Omental fat pad (tissue), 4 donors: Measurements from ENCODE around the gene RASAL2. TPM values are rescaled to one million over a fixed set of nuclear protein-coding genes. Genes with fewer than 3 reads are reported as not detected.

Experiments used
- ATAC-seq: fragments of 150-250 bp; one replicate; pipeline ENCODE4 v1.9.1; 2016; ENCODE audit warnings: mild to moderate bottlenecking, moderate library complexity; ENCODE audit not compliant: low FRiP score
- DNase-seq: peaks from one replicate; pipeline ENCODE4 v3.0.0-alpha.2; 2019; ENCODE audit warnings: low spot score
- total RNA-seq, 4 donors: library from RNA; depleted of rRNA; stranded (reverse); fragments of >200 nt; gene quantifications; one replicate each; pipeline ENCODE4 v1.1.0, GENCODE V29; 2016
- TF ChIP-seq, protein P1 (sequence below), 3 donors: fragments of 450-650 bp; IDR thresholded peaks; one replicate each; pipeline ENCODE4 v1.5.1; 2016 to 2017; ENCODE audit warnings: antibody characterized with exemption in 3 of 3, mild to moderate bottlenecking in 3 of 3, moderate library complexity in 2 of 3

Gene RASAL2
- total RNA-seq, 4 donors from 2014 or later, result 13.5 to 52.3 (median 30.9) TPM

DNA sequence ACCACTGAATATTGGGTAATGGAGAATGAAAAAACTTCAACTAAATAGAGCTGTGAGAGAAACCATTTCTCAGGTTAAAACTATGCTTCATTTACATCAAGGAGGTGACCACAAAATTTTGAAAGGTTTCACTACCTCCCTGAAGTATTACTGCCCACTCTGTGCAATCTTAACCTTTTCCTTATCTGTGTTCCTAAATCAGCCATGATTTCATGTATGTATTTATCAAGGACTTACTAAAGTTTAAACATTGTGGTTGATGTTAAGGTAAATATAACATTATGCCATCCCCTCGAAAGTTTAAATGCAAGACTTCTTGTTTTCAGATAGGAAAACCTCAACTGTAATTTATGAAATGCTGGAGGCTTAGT, 318.5 kb downstream of the RASAL2 start:
- TF ChIP-seq, protein P1, sequence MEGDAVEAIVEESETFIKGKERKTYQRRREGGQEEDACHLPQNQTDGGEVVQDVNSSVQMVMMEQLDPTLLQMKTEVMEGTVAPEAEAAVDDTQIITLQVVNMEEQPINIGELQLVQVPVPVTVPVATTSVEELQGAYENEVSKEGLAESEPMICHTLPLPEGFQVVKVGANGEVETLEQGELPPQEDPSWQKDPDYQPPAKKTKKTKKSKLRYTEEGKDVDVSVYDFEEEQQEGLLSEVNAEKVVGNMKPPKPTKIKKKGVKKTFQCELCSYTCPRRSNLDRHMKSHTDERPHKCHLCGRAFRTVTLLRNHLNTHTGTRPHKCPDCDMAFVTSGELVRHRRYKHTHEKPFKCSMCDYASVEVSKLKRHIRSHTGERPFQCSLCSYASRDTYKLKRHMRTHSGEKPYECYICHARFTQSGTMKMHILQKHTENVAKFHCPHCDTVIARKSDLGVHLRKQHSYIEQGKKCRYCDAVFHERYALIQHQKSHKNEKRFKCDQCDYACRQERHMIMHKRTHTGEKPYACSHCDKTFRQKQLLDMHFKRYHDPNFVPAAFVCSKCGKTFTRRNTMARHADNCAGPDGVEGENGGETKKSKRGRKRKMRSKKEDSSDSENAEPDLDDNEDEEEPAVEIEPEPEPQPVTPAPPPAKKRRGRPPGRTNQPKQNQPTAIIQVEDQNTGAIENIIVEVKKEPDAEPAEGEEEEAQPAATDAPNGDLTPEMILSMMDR (IDR thresholded peaks at IDR 0.05), result no peak
- DNase-seq (no peak), ATAC-seq (no peak)

DNA sequence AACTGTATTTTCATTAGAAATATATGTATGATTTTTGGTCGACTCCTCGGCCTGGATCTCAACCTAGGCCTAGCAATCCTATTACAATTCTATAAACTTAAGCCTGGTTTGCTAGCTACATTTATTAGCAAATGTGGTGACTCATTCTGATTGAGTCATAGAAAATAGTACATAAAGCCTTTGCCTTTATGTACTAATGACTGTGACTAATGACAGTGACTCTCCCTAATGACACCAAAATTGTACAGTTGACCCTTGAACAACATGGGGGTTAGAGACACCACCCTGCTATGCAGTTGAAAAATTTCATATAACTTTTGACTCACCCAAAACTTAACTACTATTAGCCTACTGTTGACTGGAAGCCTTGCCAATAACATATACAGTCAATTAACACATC, 324.0 kb downstream of the RASAL2 start:
- TF ChIP-seq, protein P1 (IDR thresholded peaks at IDR 0.05), result no peak
- no peak for DNase-seq
- no peak for ATAC-seq

DNA sequence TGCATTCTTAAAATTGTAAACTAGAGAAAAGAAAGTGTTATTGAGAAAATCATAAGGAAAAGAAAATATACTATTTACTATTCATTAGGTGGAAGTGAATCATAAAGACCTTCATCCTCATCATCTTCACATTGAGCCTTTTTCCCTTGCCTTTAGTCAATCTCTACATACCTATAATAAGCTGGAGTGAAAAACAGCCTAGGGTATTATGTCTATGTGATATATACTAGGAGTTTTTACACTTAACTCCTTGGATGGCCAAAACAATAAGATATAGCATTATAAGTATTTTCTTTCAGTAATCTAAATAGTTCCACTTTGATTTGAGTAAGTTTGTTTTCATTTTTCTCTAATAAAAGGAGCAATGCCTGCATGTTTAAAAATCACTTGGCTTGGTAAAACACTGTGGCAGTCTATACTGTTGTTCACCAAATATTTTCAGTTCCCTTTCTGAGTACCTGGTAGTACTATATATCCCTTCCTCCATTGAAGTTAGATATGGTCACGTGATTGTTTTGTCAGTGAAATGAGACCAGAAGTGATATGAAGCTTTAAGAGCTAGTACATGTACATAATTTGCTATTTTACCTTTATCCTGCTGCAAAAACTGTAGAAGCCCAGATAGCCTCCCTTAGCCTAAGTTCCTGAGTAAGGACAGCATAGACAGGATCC, 324.5 kb downstream of the RASAL2 start:
- TF ChIP-seq, protein P1 (IDR thresholded peaks at IDR 0.05), result no peak
- no peak for ATAC-seq
- DNase-seq, result no peak

DNA sequence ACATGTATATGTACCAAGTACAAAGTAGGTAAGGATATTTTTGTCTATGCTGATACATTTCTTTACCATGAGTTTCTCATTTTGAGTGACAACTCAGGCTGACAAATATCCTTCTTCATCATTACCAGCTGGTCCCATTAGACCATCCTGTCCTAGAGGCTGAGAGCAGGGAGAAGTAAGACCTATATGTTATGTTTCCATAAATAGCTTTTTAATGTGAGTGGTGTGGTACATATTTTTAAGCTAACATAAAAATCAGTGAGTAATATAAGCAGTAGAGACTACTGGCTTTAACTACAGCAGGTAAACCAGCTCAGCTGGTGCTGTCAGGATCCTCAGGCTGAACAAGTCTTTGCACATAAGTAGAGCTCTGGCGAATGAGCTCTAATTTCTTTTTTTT, 340.5 kb downstream of the RASAL2 start:
- TF ChIP-seq, protein P1 (IDR thresholded peaks at IDR 0.05), result no peak
- no peak for ATAC-seq
- DNase-seq, result no peak

DNA sequence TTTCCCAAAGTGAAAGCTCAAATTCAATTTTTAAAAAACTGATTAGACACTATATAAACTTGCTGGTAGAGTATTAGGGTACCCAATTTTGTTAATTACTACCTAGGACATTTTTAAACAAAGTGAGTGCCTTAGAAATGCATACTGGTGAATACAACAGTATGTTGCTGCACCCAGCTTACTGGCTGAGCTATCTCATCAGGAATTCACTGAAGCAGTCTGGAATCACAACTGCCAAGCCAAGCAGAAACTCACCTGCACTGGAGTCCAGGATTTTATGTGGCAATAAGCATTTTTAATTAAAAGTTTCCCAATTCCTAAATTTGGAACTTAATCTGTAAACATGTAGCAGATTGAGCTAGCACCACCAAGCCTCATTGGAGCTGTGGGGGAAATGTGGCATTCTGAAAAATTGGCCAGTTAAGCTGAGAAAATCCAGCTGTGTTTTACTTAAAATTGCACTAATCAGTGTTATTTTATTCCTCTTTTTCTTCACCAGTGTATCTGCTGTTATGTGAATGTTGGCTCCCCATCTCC, 341.1 kb downstream of the RASAL2 start:
- no peak for DNase-seq
- TF ChIP-seq, protein P1 (IDR thresholded peaks at IDR 0.05), result no peak
- ATAC-seq, result no peak

DNA sequence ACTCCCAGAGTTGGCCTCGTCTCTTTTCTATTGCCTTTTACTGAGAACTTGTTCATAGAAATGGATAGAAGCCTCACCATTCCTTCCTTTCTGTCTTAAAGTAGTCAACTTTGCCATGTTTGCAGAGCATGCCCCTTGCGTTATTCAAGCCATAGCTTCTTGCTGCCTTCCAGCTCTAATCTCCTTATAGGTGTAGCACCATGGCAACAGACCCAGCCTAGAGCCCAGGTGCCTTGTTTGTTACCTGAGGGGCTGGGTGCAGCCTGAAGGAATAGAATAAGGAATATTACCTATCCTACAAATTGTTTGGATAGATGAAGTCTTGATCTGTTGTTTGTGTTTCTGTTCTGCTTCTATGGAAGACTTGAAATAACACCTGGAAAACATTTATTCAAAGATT, 343.0 kb downstream of the RASAL2 start:
- ATAC-seq, result no peak
- TF ChIP-seq, protein P1 (IDR thresholded peaks at IDR 0.05), result no peak
- no peak for DNase-seq

DNA sequence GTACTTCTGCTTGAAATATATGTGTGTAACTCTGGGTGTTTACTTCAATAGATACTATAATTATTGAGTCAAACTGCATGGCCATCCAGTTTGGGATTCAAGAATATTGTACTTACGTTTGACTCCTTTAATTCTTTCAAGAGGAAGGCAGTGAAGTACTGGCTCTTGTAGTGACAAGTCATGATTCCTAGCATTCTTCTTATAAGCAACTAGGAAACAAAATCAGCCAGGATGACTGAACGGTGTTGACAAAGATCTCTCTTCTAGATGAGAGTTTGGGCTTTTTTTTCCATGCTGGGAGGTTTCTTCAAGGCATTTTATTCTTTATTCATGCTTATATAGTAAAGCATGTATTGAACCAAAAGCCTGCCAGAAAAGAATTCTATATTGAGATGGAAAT, 344.5 kb downstream of the RASAL2 start:
- TF ChIP-seq, protein P1 (IDR thresholded peaks at IDR 0.05), result no peak
- DNase-seq (no peak), ATAC-seq (no peak)
